Measurements from ENCODE around the gene LCMT1. TPM values are rescaled to one million over a fixed set of nuclear protein-coding genes. Genes with fewer than 3 reads are reported as not detected.

Gene LCMT1
- total RNA-seq, 4 donors from 2014 or later, result 26.8 to 42.6 (median 29.8) TPM

DNA sequence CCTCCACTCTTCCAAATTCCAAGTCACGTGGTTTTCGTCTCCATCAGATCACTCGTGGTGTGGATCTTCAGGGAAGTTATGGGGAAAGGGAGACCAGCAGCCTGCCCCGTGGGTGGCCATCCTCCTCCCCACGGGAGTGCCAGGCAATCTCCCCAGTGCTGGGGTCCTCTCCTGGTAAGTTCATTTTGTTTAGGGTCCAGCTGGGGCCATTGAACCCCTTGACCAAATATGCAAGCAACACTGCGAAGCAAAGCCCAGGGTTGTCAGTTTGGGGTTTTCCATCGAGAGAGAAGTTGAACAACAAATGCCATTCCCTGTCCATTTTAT is 4.1 kb upstream of the LCMT1 start:
- no peaks in the 10 kb centered on the region for H3K36me3 ChIP-seq
- DNase-seq, result peak in 1 of 2 donors; percentile 11
- H3K27me3 ChIP-seq, result no peaks in the 10 kb centered on the region
- H3K27ac ChIP-seq, result peak overlapping the region; percentile 45 to 73 (median 70)
- intact Hi-C loops (cut with DNase I), result loop anchor here (5.0 kb wide), 1 partner anchor 40 kb away; no protein-coding TSS in a partner anchor
- no peak for TF ChIP-seq POLR2A (IDR thresholded peaks at IDR 0.05)
- TF ChIP-seq, protein P1, sequence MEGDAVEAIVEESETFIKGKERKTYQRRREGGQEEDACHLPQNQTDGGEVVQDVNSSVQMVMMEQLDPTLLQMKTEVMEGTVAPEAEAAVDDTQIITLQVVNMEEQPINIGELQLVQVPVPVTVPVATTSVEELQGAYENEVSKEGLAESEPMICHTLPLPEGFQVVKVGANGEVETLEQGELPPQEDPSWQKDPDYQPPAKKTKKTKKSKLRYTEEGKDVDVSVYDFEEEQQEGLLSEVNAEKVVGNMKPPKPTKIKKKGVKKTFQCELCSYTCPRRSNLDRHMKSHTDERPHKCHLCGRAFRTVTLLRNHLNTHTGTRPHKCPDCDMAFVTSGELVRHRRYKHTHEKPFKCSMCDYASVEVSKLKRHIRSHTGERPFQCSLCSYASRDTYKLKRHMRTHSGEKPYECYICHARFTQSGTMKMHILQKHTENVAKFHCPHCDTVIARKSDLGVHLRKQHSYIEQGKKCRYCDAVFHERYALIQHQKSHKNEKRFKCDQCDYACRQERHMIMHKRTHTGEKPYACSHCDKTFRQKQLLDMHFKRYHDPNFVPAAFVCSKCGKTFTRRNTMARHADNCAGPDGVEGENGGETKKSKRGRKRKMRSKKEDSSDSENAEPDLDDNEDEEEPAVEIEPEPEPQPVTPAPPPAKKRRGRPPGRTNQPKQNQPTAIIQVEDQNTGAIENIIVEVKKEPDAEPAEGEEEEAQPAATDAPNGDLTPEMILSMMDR (IDR thresholded peaks at IDR 0.05), result no peak
- peak overlapping the region in 2 of 3 donors; percentile 47 to 83 for H3K4me3 ChIP-seq (replicated peaks in 1 of 3)
- peaks cover 11 to 30% of the 10 kb centered on the region in 2 donors for H3K4me1 ChIP-seq
- 47 to 49% methylated on average over 7 of the region's 7 CpGs for whole genome bisulfite sequencing, 2 donors
- no peaks in the 10 kb centered on the region for H3K9me3 ChIP-seq

DNA sequence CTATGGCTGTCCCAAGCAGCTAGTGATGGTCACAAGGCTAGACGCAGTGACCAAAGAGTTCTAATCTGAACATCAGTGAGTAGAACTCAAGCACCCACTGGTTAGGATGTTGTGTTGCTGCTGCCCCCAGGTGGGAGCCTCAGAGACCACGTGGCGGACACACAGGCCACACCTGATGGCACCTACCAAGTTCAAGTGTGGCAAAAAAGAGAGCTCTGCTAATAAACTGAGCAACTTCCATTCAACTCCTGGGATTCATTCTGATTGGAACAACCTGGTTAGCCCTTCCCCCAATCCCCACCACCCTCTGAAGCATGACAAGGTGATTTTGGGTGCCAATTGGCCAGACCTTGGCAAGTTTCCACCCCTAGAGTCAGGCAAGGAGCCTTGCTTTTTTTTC is 3.5 kb upstream of the LCMT1 start:
- no peak for DNase-seq
- Histone ChIP-seq H3K27me3 (no peaks in the 10 kb centered on the region), H3K4me1 (peaks cover 11 to 34% of the 10 kb centered on the region in 2 donors), H3K9me3 (no peaks in the 10 kb centered on the region), H3K27ac (no peak overlapping the region), H3K36me3 (no peaks in the 10 kb centered on the region), H3K4me3 (replicated peaks in 1 of 3) (no peak overlapping the region)
- 66 to 67% methylated on average over 3 of the region's 3 CpGs for WGBS, 2 donors
- intact Hi-C loops (cut with DNase I), result loop anchor here (5.0 kb wide), 1 partner anchor 41 kb away; no protein-coding TSS in a partner anchor
- TF ChIP-seq, protein P1 (IDR thresholded peaks at IDR 0.05), result no peak
- no peak for TF ChIP-seq POLR2A (IDR thresholded peaks at IDR 0.05)

DNA sequence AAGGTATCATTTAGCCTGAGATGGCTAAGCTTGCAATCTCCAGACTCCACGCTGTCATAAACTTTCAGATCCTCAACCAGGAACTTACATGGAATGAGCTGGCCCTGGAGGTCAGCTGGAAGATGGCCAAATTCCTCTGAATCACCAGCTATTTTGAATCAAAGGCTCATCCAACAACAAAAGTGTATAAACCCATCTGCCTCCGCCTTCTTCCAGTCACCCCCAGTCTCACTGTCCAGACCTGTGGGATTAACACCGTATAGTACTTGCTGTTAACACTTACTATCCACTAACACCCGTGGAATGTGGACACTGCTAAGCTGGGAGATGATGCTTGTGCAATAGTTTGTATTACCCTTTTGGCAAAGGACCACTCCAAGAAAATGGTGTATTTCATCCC is 1.9 kb upstream of the LCMT1 start:
- peak; percentile 14 to 38 for DNase-seq
- intact Hi-C loops (cut with DNase I), result loop anchor here (5.0 to 10.0 kb wide), 2 partner anchors 42 to 115 kb away; no protein-coding TSS in a partner anchor
- Histone ChIP-seq H3K27me3 (no peaks in the 10 kb centered on the region), H3K27ac (peak overlapping the region in 1 of 3 donors; percentile 28), H3K9me3 (no peaks in the 10 kb centered on the region), H3K36me3 (no peaks in the 10 kb centered on the region), H3K4me3 (replicated peaks in 1 of 3) (no peak overlapping the region), H3K4me1 (peaks cover 11 to 34% of the 10 kb centered on the region in 2 donors)
- 60 to 71% methylated on average over 4 of the region's 4 CpGs for WGBS, 2 donors
- TF ChIP-seq POLR2A (IDR thresholded peaks at IDR 0.05), result no peak
- TF ChIP-seq, protein P1 (IDR thresholded peaks at IDR 0.05), result no peak

DNA sequence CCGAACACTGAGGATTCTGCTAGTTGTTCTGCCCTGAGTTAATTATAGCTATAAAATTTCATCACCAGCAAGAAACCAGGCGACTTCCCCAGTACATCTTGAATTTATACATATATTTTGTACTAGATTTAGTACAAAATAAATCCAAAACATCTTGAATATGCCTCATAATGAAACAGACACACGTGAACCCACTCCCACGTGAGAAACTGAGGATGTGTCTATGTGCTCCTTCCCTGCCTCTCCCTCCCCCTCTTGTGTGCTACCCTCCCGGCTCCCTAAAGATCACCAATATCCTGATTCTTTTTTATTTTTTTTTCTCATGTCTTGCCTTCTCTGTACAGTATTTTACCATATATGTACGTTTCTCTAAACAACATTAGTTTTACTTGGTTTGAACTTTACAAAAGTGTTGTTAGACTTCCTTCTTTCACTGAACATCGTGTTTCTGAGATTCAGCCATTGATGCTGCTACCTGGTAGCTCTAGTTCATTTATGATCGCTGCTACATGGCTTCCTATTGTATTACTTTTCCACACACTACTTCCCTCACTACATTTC is 1.1 kb upstream of the LCMT1 start:
- DNase-seq, result no peak
- intact Hi-C loops (cut with DNase I), result loop anchor here (10.0 kb wide), 1 partner anchor 114 kb away; no protein-coding TSS in a partner anchor
- no peak for TF ChIP-seq POLR2A (IDR thresholded peaks at IDR 0.05)
- TF ChIP-seq, protein P1 (IDR thresholded peaks at IDR 0.05), result no peak
- WGBS, 2 donors, result 54 to 55% methylated on average over 8 of the region's 8 CpGs
- Histone ChIP-seq H3K36me3 (no peaks in the 10 kb centered on the region), H3K4me3 (replicated peaks in 1 of 3) (peak overlapping the region in 2 of 3 donors; percentile 21 to 44), H3K4me1 (peaks cover 11 to 34% of the 10 kb centered on the region in 2 donors), H3K9me3 (no peaks in the 10 kb centered on the region), H3K27ac (no peak overlapping the region), H3K27me3 (no peaks in the 10 kb centered on the region)

DNA sequence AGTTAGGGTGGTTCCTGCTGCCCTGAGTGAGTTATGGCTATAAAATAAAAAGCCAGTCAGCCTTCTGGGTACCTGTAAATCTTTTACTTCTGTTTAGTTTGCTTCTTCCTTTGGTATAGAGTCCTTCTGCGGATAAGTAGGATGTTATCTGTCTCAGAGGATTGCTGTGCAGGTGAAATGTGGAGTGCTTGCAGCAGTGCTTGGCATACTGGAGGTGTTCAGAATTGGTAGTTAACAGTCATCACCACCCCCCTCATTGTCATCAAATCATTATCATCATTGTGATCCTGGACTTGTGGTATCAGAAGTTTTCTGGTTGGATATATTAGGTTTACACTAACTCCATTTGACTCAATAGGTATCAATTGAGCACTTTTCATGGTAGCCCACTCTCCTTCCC is 2.6 kb downstream of the LCMT1 start:
- no peak overlapping the region for H3K4me3 ChIP-seq (replicated peaks in 1 of 3)
- H3K27ac ChIP-seq, result no peak overlapping the region
- H3K9me3 ChIP-seq, result no peaks in the 10 kb centered on the region
- H3K36me3 ChIP-seq, result no peaks in the 10 kb centered on the region
- H3K27me3 ChIP-seq, result no peaks in the 10 kb centered on the region
- no peak for TF ChIP-seq POLR2A (IDR thresholded peaks at IDR 0.05)
- TF ChIP-seq, protein P1 (IDR thresholded peaks at IDR 0.05), result no peak
- 100% methylated on average over 1 of the region's 1 CpG for WGBS, 2 donors
- DNase-seq, result no peak
- intact Hi-C loops (cut with DNase I), result loop anchor here (10.0 kb wide), 1 partner anchor 111 kb away; no protein-coding TSS in a partner anchor
- peaks cover 9 to 28% of the 10 kb centered on the region in 2 donors for H3K4me1 ChIP-seq

Measured in thyroid gland (tissue), 4 donors.